ENCODE results near the gene DIO1. TPM values are rescaled to one million over a fixed set of nuclear protein-coding genes. Genes with fewer than 3 reads are reported as not detected.

DIO1 gene
- total and polyA plus RNA-seq, 2 experiments from 2014 or later, result 24.2 to 31.2 TPM

DNA sequence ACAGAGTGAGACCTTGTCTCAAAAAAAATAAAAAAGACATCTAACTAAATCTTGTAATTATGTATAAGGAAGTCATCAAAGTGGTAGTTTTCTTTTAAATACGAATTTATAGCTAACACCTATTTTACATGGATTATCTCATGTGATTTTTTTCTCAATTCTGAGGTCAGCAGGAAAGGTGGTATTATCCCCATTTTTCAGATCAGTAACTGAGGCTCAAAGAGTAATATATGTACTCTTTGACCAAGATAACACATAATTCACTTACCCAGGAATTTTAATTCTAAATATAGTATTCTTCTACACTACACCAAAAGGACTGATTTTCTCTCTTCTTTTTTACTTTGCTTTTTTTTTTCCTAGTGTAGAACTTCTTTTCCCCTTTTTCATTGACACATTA, 42.4 kb downstream of the DIO1 start:
- no peaks in the 10 kb centered on the region for H3K36me3 ChIP-seq (replicated peaks; ENCODE audit: insufficient read depth, low read depth)
- WGBS (ENCODE audit: low lambda C conversion rate, missing lambda C conversion rate), result 96% methylated on average over 1 of the region's 1 CpG

DNA sequence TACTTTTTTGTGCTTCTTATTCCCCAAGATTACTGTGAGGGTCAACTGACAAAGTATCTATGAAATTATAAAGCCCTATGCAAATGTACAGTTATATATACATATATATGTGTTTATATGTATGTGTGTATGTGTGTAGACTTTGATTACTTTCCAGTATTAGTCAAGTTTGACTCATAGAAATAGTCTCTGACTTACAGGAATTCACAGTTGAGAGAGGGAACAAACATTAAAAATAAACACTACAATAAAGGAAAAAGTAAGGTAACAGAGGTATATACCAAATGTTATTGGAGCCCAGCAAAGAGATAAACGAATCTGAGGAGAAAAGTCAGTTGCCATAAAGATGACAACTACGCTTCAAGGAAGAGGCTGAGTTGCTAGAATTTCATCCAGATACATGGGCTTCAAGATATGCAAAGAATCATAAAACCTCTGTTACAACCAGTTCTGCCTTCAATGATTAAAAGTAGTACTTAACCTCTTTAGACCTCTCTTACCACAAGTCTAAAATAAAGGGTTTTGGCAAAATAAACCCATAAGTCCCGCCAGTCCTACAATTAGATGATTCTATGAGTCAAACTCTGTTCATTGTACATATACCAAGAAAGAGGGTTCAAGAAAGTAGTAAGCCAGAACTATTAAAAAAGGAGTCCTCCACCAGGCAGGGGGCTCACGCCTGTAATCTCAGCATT, 44.3 kb downstream of the DIO1 start:
- Histone ChIP-seq H4K20me1 (ENCODE audit: insufficient read depth, poor library complexity, severe bottlenecking) (no peaks in the 10 kb centered on the region), H3K79me2 (peaks cover 36% of the 10 kb centered on the region), H3K4me1 (ENCODE audit: insufficient read depth) (no peaks in the 10 kb centered on the region), H2AFZ (no peak overlapping the region), H3K9me2 (replicated peaks; ENCODE audit: insufficient read depth) (no peaks in the 10 kb centered on the region), H3K36me3 (replicated peaks; ENCODE audit: insufficient read depth, low read depth) (no peaks in the 10 kb centered on the region), H3K27me3 (no peaks in the 10 kb centered on the region), H3K4me2 (no peak overlapping the region), H3K4me3 (no peak overlapping the region), H3K9me3 (ENCODE audit: low read depth) (peaks cover 12% of the 10 kb centered on the region), H3K27ac (no peak overlapping the region)
- DNase-seq (ENCODE audit: low spot score), result no peak
- TF ChIP-seq, protein P1, sequence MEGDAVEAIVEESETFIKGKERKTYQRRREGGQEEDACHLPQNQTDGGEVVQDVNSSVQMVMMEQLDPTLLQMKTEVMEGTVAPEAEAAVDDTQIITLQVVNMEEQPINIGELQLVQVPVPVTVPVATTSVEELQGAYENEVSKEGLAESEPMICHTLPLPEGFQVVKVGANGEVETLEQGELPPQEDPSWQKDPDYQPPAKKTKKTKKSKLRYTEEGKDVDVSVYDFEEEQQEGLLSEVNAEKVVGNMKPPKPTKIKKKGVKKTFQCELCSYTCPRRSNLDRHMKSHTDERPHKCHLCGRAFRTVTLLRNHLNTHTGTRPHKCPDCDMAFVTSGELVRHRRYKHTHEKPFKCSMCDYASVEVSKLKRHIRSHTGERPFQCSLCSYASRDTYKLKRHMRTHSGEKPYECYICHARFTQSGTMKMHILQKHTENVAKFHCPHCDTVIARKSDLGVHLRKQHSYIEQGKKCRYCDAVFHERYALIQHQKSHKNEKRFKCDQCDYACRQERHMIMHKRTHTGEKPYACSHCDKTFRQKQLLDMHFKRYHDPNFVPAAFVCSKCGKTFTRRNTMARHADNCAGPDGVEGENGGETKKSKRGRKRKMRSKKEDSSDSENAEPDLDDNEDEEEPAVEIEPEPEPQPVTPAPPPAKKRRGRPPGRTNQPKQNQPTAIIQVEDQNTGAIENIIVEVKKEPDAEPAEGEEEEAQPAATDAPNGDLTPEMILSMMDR (IDR thresholded peaks at IDR 0.05; ENCODE audit: poor library complexity), result no peak
- no peak for TF ChIP-seq EZH2 (IDR thresholded peaks at IDR 0.05; ENCODE audit: borderline replicate concordance)
- no peak for TF ChIP-seq EZH2phosphoT487 (IDR thresholded peaks at IDR 0.05; ENCODE audit: low read depth, severe bottlenecking, unreplicated experiment)
- 93% methylated on average over 4 of the region's 4 CpGs for WGBS (ENCODE audit: low lambda C conversion rate, missing lambda C conversion rate)

More for the DNA sequence above, 42.4 kb downstream of the DIO1 start:
- Histone ChIP-seq H3K27me3 (no peaks in the 10 kb centered on the region), H3K4me3 (no peak overlapping the region), H4K20me1 (ENCODE audit: insufficient read depth, poor library complexity, severe bottlenecking) (no peaks in the 10 kb centered on the region), H3K4me1 (ENCODE audit: insufficient read depth) (no peaks in the 10 kb centered on the region), H3K27ac (no peak overlapping the region), H3K79me2 (peaks cover 19% of the 10 kb centered on the region), H2AFZ (no peak overlapping the region), H3K4me2 (no peak overlapping the region), H3K9me3 (ENCODE audit: low read depth) (peaks cover 12% of the 10 kb centered on the region), H3K9me2 (replicated peaks; ENCODE audit: insufficient read depth) (no peaks in the 10 kb centered on the region)
- TF ChIP-seq, protein P1 (IDR thresholded peaks at IDR 0.05; ENCODE audit: poor library complexity), result no peak
- TF ChIP-seq EZH2 (IDR thresholded peaks at IDR 0.05; ENCODE audit: borderline replicate concordance) (no peak), EZH2phosphoT487 (IDR thresholded peaks at IDR 0.05; ENCODE audit: low read depth, severe bottlenecking, unreplicated experiment) (no peak)
- DNase-seq (ENCODE audit: low spot score), result no peak

DNA sequence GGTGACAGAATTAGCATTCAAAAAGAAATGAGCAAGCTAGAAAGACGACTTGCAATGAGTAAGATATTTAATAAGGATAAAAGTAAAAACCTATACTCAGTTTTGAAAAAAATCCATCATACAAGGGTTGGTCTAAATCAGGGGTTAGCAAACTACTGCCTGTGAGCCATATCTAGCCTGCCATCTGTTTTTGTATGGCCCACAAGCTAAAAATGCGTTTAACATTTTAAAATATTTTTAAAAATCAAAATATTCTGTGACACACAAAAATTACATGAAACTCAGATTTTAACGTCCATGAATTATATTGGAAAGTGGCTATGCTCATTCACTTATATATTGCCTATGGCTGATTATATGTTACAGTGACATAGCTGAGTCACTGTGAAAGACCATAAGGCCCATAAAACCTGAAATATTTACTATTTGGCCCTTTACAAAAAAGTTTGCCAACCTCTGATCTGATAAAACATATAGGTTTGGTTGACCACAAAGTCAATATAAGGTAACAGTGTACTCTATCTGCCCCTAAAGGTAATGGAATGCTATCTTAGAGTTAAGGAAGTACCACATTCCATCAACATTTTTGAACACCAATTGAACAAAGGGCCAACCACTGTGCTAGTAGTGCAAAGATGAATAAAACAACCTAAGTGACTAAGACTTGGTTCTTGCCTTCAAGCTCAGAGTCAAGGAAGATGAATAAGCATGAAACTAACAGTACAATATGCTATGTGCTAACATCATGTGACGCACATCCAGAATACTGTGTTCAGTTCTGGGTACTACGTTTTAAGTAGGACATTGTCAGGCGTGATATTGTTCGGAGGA, 48.4 kb downstream of the DIO1 start:
- no peak overlapping the region for H3K4me2 ChIP-seq
- no peak for DNase-seq (ENCODE audit: low spot score)
- no peaks in the 10 kb centered on the region for H3K9me3 ChIP-seq (ENCODE audit: low read depth)
- no peaks in the 10 kb centered on the region for H3K36me3 ChIP-seq (replicated peaks; ENCODE audit: insufficient read depth, low read depth)
- no peak overlapping the region for H2AFZ ChIP-seq
- 95% methylated on average over 7 of the region's 7 CpGs for WGBS (ENCODE audit: low lambda C conversion rate, missing lambda C conversion rate)
- peaks cover 9% of the 10 kb centered on the region for H3K4me1 ChIP-seq (ENCODE audit: insufficient read depth)
- no peak overlapping the region for H3K27ac ChIP-seq
- H3K9me2 ChIP-seq (replicated peaks; ENCODE audit: insufficient read depth), result no peaks in the 10 kb centered on the region
- no peaks in the 10 kb centered on the region for H3K27me3 ChIP-seq
- no peak overlapping the region for H3K4me3 ChIP-seq
- H4K20me1 ChIP-seq (ENCODE audit: insufficient read depth, poor library complexity, severe bottlenecking), result no peaks in the 10 kb centered on the region
- TF ChIP-seq, protein P1 (IDR thresholded peaks at IDR 0.05; ENCODE audit: poor library complexity), result no peak
- no peak for TF ChIP-seq EZH2 (IDR thresholded peaks at IDR 0.05; ENCODE audit: borderline replicate concordance)
- TF ChIP-seq EZH2phosphoT487 (IDR thresholded peaks at IDR 0.05; ENCODE audit: low read depth, severe bottlenecking, unreplicated experiment), result no peak
- peaks cover 61% of the 10 kb centered on the region for H3K79me2 ChIP-seq

Measured in hepatocyte (in vitro differentiated cells).